Tibial artery (tissue), 4 donors: ENCODE results near the gene GALNT18.

Experiments
- DNase-seq, 2 donors: peaks; one replicate each; pipeline ENCODE4 v3.0.0-alpha.2; 2019
- H3K27ac ChIP-seq, 2 donors: fragments of 200-600 bp; sonication (generic) in 1 of 2; 1 replicate in 1 of 2; 2 replicates in 1 of 2; pipeline ENCODE4 v1.5.1; 2018 to 2019; ENCODE audit warnings: mild to moderate bottlenecking in 1 of 2
- H3K27me3 ChIP-seq, 2 donors: fragments of 200-600 bp; sonication (generic) in 1 of 2; one replicate each; pipeline versions ENCODE4 v1.5.1 to v1.6.0; 2016 to 2019
- H3K36me3 ChIP-seq, 3 donors: fragments of 200-600 bp; sonication (generic) in 2 of 3; one replicate each; pipeline ENCODE4 v1.5.1; 2016 to 2019; ENCODE audit warnings: mild to moderate bottlenecking in 2 of 3
- H3K4me1 ChIP-seq, 4 donors: fragments of 200-600 bp; sonication (generic) in 2 of 4; 1 replicate in 3 of 4; 2 replicates in 1 of 4; pipeline ENCODE4 v1.5.1; 2016 to 2019
- H3K4me3 ChIP-seq, 2 donors: fragments of 200-600 bp; sonication (generic) in 1 of 2; 1 replicate in 1 of 2; 2 replicates in 1 of 2; pipeline ENCODE4 v1.5.1; 2018 to 2019; ENCODE audit warnings: mild to moderate bottlenecking in 2 of 2
- H3K9me3 ChIP-seq, 3 donors: fragments of 200-600 bp; sonication (generic) in 1 of 3; one replicate each; pipeline ENCODE4 v1.5.1; 2016 to 2019
- CTCF ChIP-seq, 2 experiments: fragments of 200-600 bp in 1 of 2; fragments of 450-650 bp in 1 of 2; IDR thresholded peaks; one replicate each; pipeline ENCODE4 v1.5.1; 2017 to 2019; ENCODE audit warnings: antibody characterized with exemption in 2 of 2, mild to moderate bottlenecking in 1 of 2, moderate library complexity in 1 of 2
- intact Hi-C: fragments of 100-400 bp; cut with DNase I; formaldehyde crosslinking; loops from one replicate; pipeline ENCODE4 v1.15.0; 2023; ENCODE audit warnings: low total_unique reads

The GALNT18 gene

DNA sequence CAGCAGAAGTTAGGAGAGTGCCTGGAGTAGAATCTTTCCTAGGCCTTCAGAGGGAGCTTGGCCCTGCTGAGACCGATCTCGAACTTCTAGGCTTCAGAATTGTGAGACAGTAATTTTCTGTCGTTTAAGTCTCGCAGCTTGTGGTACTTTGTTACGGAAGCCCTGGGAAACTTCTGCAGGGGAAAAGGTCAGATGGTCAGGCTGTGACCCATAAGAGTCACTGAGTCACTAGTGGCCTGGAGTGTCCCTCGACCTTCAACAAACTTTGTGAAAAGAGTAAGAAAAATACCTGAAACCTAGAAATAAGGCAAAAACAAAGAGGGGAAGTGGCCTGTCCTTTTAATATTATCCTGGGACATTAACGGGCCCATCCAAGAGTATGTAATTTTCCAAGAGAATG, 303.3 kb downstream of the GALNT18 start:
- H3K27ac ChIP-seq: no peak overlapping the region
- no peak overlapping the region for H3K4me3 ChIP-seq
- H3K27me3 ChIP-seq: no peaks in the 10 kb centered on the region
- peaks cover 0 to 5% (median 0%) of the 10 kb centered on the region in 3 donors for H3K9me3 ChIP-seq
- TF ChIP-seq CTCF (IDR thresholded peaks at IDR 0.05): no peak
- peaks cover 10 to 31% (median 12%) of the 10 kb centered on the region in 3 donors for H3K36me3 ChIP-seq
- no peak for DNase-seq
- intact Hi-C loops: no loop called here
- peaks cover 0 to 18% (median 15%) of the 10 kb centered on the region in 4 donors for H3K4me1 ChIP-seq

GRCh38 chr11:11316651-11317230, 305.1 kb downstream of the GALNT18 start:
- Histone ChIP-seq H3K9me3 (no peaks in the 10 kb centered on the region), H3K27ac (no peak overlapping the region), H3K4me3 (no peak overlapping the region), H3K36me3 (peaks cover 0 to 20% (median 12%) of the 10 kb centered on the region in 3 donors), H3K4me1 (peaks cover 0 to 24% (median 20%) of the 10 kb centered on the region in 4 donors), H3K27me3 (no peaks in the 10 kb centered on the region)
- no peak for DNase-seq
- intact Hi-C loops: no loop called here
- no peak for TF ChIP-seq CTCF (IDR thresholded peaks at IDR 0.05)

GRCh38 chr11:11313902-11314692, 307.7 kb downstream of the GALNT18 start:
- Histone ChIP-seq H3K27me3 (no peaks in the 10 kb centered on the region), H3K36me3 (peaks cover 0 to 7% (median 0%) of the 10 kb centered on the region in 3 donors), H3K4me3 (no peak overlapping the region), H3K27ac (peak overlapping the region; percentile 74 to 75), H3K9me3 (no peaks in the 10 kb centered on the region), H3K4me1 (peaks cover 0 to 24% (median 20%) of the 10 kb centered on the region in 4 donors)
- peak; percentile 30 to 72 for DNase-seq
- intact Hi-C loops: no loop called here
- no peak for TF ChIP-seq CTCF (IDR thresholded peaks at IDR 0.05)

DNA sequence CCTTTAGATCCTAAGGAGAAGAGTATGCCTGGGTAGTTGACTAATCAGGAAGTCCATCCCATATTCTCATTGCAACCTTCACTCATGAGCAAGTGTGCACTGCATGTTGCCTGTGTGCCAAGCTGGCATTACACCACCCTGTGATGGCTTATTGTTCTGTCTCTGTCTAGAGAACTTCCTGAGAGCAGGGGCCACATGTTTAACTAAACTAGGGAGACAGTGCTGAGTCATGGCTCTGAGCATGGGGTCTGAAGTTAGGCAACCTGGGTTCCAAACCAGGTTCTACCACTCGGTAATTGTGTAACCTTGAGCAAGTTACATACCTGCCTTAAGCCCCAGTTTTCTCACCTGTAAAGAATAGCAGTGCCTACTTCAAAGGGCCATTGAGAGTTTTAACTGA, 308.4 kb downstream of the GALNT18 start:
- H3K27ac ChIP-seq: peak overlapping the region; percentile 74 to 75
- no peak overlapping the region for H3K4me3 ChIP-seq
- no peaks in the 10 kb centered on the region for H3K27me3 ChIP-seq
- peaks cover 0 to 4% (median 0%) of the 10 kb centered on the region in 3 donors for H3K36me3 ChIP-seq
- H3K9me3 ChIP-seq: no peaks in the 10 kb centered on the region
- intact Hi-C loops: no loop called here
- TF ChIP-seq CTCF (IDR thresholded peaks at IDR 0.05): no peak
- H3K4me1 ChIP-seq: peaks cover 0 to 24% (median 20%) of the 10 kb centered on the region in 4 donors
- no peak for DNase-seq

- DNase-seq: no peak
- intact Hi-C loops: no loop called here
- H3K9me3 ChIP-seq: no peaks in the 10 kb centered on the region
- peaks cover 0 to 24% (median 20%) of the 10 kb centered on the region in 4 donors for H3K4me1 ChIP-seq
- H3K27ac ChIP-seq: peak overlapping the region; percentile 74 to 75
- no peak for TF ChIP-seq CTCF (IDR thresholded peaks at IDR 0.05)
- peaks cover 0 to 4% (median under 1%) of the 10 kb centered on the region in 3 donors for H3K36me3 ChIP-seq
- no peak overlapping the region for H3K4me3 ChIP-seq
- no peaks in the 10 kb centered on the region for H3K27me3 ChIP-seq
Observed at GRCh38 chr11:11312738-11313137, 309.1 kb downstream of the GALNT18 start.
